Fibroblast of lung (primary cell): Measurements from ENCODE around the gene RGS10. TPM values are rescaled to one million over a fixed set of nuclear protein-coding genes. Genes with fewer than 3 reads are reported as not detected.

Source experiments
- DNase-seq, 2 donors: peaks; one replicate each; pipeline versions ENCODE4 v3.0.0 to v3.0.0-alpha.2; 2010; ENCODE audit warnings: low read depth in 2 of 2
- H2AFZ ChIP-seq: 2 replicates; pipeline ENCODE4 v1.5.1; 2012; ENCODE audit warnings: low read length, control low read depth, inconsistent platforms
- H3K27ac ChIP-seq: 2 replicates; pipeline ENCODE4 v1.5.1; 2011; ENCODE audit warnings: low read length, control low read depth; ENCODE audit not compliant: insufficient read depth
- H3K27me3 ChIP-seq: 2 replicates; pipeline ENCODE4 v1.5.1; 2011; ENCODE audit warnings: mild to moderate bottlenecking, low read length; ENCODE audit not compliant: control insufficient read depth, insufficient read depth
- H3K36me3 ChIP-seq: 2 replicates; pipeline ENCODE4 v1.5.1; 2011; ENCODE audit warnings: low read length; ENCODE audit not compliant: control insufficient read depth, insufficient read depth
- H3K4me1 ChIP-seq: 2 replicates; pipeline ENCODE4 v1.5.1; 2011; ENCODE audit warnings: low read length; ENCODE audit not compliant: control insufficient read depth, insufficient read depth; ENCODE audit errors: extremely low read depth
- H3K4me2 ChIP-seq: 2 replicates; pipeline ENCODE4 v1.5.1; 2011; ENCODE audit warnings: low read length, control low read depth; ENCODE audit not compliant: insufficient read depth; ENCODE audit errors: extremely low read depth
- H3K4me3 ChIP-seq, 4 experiments: fragments of 200-600 bp in 1 of 4; sonication (generic) in 1 of 4; replicated peaks in 1 of 4; 2 replicates each; pipeline ENCODE4 v1.5.1; 2011 to 2016; ENCODE audit warnings: low read length in 4 of 4, low read depth in 3 of 4, mild to moderate bottlenecking in 3 of 4, control low read depth in 2 of 4, inconsistent platforms in 1 of 4, mixed read lengths in 1 of 4; ENCODE audit not compliant: insufficient read depth in 1 of 4; ENCODE audit errors: control extremely low read depth in 1 of 4
- H3K79me2 ChIP-seq: 2 replicates; pipeline ENCODE4 v1.5.1; 2012; ENCODE audit warnings: mild to moderate bottlenecking, low read length, inconsistent platforms; ENCODE audit not compliant: control insufficient read depth, insufficient read depth
- H3K9ac ChIP-seq: 2 replicates; pipeline ENCODE4 v1.5.1; 2011; ENCODE audit warnings: mild to moderate bottlenecking, low read length, control low read depth; ENCODE audit not compliant: insufficient read depth
- H3K9me3 ChIP-seq: 2 replicates; pipeline ENCODE4 v1.5.1; 2012; ENCODE audit warnings: low read depth, low read length; ENCODE audit not compliant: control insufficient read depth, insufficient read depth
- H4K20me1 ChIP-seq: 2 replicates; pipeline ENCODE4 v1.5.1; 2011; ENCODE audit warnings: low read length; ENCODE audit not compliant: control insufficient read depth, insufficient read depth; ENCODE audit errors: extremely low read depth
- EZH2 ChIP-seq: IDR thresholded peaks from 2 replicates; pipeline ENCODE4 v1.5.1; 2012; ENCODE audit warnings: low read length, control low read depth, mild to moderate bottlenecking; ENCODE audit errors: missing control alignments
- polyA plus RNA-seq, 2 donors: library from polyadenylated mRNA; depleted of rRNA in 1 of 2; stranded (reverse) in 1 of 2; unstranded in 1 of 2; fragments of >200 nt; gene quantifications; 2 replicates each; pipeline ENCODE4 v1.2.1, GENCODE V29; 2011 to 2012; ENCODE audit warnings: missing spikeins in 1 of 2
- total RNA-seq: library from RNA; depleted of rRNA; stranded (reverse); fragments of >200 nt; gene quantifications from 2 replicates; pipeline ENCODE4 v1.2.1, GENCODE V29; 2014
- TF ChIP-seq, protein P1 (sequence below), 2 donors: IDR thresholded peaks in 1 of 2; conservative IDR thresholded peaks in 1 of 2; 1 replicate in 1 of 2; 2 replicates in 1 of 2; pipeline ENCODE4 v1.5.1; 2011 to 2012; ENCODE audit warnings: low read length in 2 of 2, control low read depth in 1 of 2, inconsistent platforms in 1 of 2, low read depth in 1 of 2, mild to moderate bottlenecking in 1 of 2

Gene RGS10
- total and polyA plus RNA-seq, 2 donors (not counting 1 experiment from before 2014, with no cell fraction given): 50.9 to 103 TPM

DNA sequence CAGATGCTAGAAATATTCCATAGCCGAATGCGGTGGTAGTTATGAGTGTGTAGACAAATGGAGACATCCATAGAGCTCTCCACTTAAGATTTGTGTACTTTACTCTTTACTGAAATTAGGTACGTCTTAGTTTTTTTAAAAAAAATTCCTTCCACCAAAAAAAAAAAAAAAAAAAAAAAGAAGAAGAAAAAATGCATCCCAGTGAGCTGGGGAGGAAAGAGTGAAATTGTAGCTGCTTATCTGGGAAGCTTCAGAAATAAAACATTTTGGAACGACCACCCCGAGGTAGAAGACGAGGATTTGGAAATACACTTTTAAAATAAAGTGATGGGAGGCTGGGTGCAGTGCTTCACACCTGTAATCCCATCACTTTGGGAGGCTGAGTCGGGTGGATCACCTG, 53.8 kb downstream of the RGS10 start:
- Histone ChIP-seq H3K79me2 (no peaks in the 10 kb centered on the region), H3K27ac (no peak overlapping the region), H3K27me3 (no peaks in the 10 kb centered on the region), H3K36me3 (no peaks in the 10 kb centered on the region), H3K4me1 (peaks cover 3% of the 10 kb centered on the region), H3K9me3 (no peaks in the 10 kb centered on the region), H2AFZ (no peak overlapping the region), H3K4me2 (no peak overlapping the region), H3K9ac (no peak overlapping the region), H3K4me3 (no peak overlapping the region), H4K20me1 (no peaks in the 10 kb centered on the region)
- TF ChIP-seq EZH2: no peak
- TF ChIP-seq, protein P1, sequence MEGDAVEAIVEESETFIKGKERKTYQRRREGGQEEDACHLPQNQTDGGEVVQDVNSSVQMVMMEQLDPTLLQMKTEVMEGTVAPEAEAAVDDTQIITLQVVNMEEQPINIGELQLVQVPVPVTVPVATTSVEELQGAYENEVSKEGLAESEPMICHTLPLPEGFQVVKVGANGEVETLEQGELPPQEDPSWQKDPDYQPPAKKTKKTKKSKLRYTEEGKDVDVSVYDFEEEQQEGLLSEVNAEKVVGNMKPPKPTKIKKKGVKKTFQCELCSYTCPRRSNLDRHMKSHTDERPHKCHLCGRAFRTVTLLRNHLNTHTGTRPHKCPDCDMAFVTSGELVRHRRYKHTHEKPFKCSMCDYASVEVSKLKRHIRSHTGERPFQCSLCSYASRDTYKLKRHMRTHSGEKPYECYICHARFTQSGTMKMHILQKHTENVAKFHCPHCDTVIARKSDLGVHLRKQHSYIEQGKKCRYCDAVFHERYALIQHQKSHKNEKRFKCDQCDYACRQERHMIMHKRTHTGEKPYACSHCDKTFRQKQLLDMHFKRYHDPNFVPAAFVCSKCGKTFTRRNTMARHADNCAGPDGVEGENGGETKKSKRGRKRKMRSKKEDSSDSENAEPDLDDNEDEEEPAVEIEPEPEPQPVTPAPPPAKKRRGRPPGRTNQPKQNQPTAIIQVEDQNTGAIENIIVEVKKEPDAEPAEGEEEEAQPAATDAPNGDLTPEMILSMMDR (conservative IDR thresholded peaks at IDR 0.05 in 1 of 2, IDR thresholded peaks at IDR 0.05 in 1 of 2; ENCODE audit: low read depth in 1 of 2, low read length in 2 of 2): no peak
- DNase-seq: no peak

DNA sequence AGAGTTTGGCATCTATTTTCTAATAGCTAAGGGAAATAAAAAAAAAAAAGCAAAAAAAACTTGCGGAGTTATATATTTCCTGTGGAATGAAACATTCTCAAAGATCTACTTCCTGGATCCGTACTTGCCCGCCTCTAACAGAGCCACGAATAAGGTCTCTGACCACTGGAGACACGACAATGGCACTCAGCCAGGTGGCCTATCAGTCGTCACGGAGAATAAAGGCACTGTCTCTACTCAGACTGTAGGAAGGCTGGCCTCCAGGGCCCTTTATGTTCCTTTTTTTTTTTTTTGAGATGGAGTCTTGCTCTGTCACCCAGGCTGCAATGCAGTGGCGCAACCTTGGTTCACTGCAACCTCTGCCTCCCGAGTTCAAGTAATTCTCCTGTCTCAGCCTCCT, 58.7 kb downstream of the RGS10 start:
- Histone ChIP-seq H4K20me1 (no peaks in the 10 kb centered on the region), H3K9ac (no peak overlapping the region)
- TF ChIP-seq, protein P1 (conservative IDR thresholded peaks at IDR 0.05 in 1 of 2, IDR thresholded peaks at IDR 0.05 in 1 of 2; ENCODE audit: low read depth in 1 of 2, low read length in 2 of 2): no peak
- TF ChIP-seq EZH2: no peak

DNA sequence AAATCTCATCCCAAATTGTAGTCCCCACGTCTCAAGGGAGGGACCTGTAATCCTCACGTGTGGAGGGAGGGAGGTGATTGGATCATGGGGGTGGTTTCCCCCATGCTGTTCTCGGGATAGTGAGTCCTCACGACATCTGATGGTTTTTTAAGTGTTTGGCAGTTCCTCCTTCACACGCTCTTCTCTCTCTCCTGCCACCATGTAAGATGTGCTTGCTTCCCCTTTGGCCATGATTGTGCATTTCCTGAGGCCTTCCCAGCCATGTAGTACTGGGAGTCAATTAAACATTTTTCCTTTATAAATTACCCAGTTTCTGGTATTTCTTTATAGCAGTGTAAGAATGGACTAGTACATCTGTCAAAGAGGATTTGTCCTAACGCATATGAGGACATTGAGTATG, 59.5 kb downstream of the RGS10 start:
- Histone ChIP-seq H3K79me2 (no peaks in the 10 kb centered on the region), H3K9ac (no peak overlapping the region), H4K20me1 (no peaks in the 10 kb centered on the region), H3K36me3 (no peaks in the 10 kb centered on the region), H2AFZ (no peak overlapping the region), H3K27me3 (peaks cover 11% of the 10 kb centered on the region), H3K9me3 (no peaks in the 10 kb centered on the region), H3K27ac (no peak overlapping the region), H3K4me1 (no peaks in the 10 kb centered on the region), H3K4me3 (no peak overlapping the region), H3K4me2 (no peak overlapping the region)
- DNase-seq: no peak
- no peak for TF ChIP-seq EZH2
- TF ChIP-seq, protein P1 (conservative IDR thresholded peaks at IDR 0.05 in 1 of 2, IDR thresholded peaks at IDR 0.05 in 1 of 2; ENCODE audit: low read depth in 1 of 2, low read length in 2 of 2): no peak

More for the DNA sequence above, 58.7 kb downstream of the RGS10 start:
- Histone ChIP-seq H3K36me3 (no peaks in the 10 kb centered on the region), H2AFZ (no peak overlapping the region), H3K4me3 (no peak overlapping the region), H3K27ac (no peak overlapping the region), H3K4me1 (no peaks in the 10 kb centered on the region), H3K79me2 (no peaks in the 10 kb centered on the region), H3K4me2 (no peak overlapping the region), H3K27me3 (peaks cover 7% of the 10 kb centered on the region), H3K9me3 (no peaks in the 10 kb centered on the region)
- DNase-seq: no peak
